Activated naive CD4-positive, alpha-beta T cell (primary cell): Measurements from ENCODE around the gene FCN2.

Experiments
- DNase-seq, 4 experiments: peaks; one replicate each; lab custom pipeline; 2025; lab: John Stamatoyannopoulos, UW

FCN2 gene

DNA sequence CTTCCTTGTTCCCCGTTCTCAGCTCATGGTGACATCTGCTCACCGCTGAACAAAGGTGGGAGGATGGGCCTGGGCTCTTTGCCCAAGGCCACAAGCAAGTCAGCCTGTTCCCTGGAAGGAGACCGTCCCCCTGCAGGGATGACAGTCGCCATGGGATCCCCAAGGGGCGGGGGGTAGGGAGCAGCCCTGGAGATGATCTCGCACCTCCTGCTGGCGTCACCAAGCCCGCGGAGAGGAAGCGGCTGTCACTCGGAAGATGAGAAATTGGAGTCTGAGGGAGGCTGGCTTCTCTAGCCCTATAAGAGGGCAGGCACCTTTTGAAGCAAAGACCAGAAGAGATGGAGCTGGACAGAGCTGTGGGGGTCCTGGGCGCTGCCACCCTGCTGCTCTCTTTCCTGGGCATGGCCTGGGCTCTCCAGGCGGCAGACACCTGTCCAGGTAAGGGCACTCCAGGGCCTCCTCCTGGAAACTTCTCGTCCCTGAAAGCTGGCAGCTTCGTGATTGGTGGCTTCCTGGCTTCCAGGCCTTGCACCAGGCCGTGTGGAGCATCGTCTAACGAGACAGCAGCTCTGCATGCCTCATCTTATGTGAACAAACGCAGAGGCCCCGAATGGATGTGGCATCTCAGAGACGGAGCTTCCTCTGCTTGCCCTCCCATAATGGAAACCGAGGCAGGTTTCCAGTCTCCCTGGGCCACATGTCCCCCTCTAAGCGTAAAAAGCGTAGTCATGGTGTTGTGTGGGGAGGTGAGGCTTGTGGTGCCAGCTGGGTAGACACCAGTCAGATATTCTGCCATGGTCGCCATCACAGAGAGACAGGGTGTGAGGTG lies at the start of gene FCN2:
Gene FCN2 (plus strand): TSS at position 327 of the 829 bp plus-strand sequence. CDS start 12 bp downstream, at position 339.
- no peak for DNase-seq

DNA sequence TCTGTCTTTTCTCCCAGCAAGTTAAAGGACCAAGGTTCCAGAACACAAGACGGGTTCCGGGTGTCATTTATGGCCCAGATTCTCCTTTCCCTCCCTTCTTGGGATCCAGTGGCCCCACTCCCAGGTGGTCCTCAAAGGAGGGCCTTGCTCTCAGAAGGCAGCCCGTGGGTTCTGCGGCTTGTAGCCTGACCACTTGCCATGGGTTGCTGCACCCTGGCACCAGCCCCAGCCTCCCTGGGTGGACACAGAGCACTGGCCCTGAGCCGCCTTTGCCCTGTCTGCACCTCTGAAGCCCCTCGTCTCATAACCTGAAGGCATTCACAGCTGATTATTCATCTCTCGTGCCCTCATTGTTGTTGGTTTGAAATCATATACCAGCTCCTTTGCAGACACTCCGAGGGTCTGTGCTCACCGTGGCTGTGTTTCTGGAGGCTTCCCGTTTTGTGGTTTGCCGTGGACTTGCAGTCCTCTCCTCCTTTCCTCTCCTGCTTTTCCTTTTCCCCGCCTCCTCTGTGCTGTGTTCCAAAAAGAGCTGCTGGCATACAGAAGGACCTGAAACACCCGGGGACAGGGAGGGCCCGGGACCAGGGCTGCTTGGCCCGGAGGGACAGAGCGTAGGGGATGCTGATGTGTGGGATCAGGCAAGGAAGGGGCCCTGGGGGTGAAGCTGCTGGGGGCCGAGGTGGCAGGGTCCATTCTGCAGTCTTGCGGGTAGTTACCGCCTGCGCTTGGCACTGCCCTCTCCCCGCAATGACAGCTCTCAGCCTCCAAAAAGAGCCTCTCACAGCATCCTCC lies 49.5 kb upstream of the FCN2 start:
- no peak for DNase-seq

DNA sequence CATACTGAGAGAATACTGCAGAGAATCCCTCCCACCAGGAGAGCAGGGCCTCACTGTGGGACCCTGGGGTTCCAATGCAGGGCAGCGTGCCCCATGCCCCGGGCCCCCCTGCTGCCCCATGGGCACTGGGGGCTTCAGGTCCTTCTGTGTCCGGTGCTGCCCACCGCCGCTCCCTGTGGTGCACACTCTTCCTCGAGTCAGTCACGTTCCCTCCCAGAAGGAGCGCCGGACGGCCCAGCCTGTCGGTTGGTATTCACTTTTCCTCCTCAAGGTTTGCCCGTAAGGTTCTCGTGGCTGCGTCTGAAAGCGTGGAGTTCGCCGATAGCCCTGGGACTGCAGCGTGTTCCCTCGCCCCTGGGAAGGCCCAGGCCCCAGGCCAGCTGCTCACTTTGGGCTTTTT lies 48.1 kb upstream of the FCN2 start:
- no peak for DNase-seq

DNA sequence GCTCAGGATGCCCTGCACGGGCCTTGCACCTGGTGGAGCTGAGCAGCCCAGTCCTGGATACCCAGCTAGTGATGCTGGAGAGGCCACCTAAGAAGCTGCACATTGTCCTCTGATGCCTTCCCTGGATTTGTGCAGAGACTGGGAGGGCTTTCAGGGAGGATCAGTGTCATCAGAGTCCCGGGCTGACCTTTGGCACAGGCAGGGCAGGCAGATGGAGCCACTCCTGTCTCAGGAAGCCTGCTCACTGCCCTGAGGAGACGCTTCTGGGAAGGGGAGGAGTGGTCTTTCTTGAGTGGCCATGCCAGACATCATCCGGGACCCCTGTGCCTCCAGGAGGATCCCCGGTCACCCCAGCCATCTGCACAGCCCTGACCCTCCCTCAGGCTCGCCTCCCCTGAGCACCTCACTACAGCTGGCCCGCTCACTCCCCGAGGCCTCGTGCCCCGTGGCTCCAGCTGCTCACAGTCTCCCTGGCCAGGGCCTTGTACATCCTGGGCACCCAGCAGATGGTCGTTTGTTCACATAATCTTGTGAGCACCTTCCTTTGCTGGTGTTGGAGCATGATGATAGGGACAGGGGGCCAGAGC lies 47.2 kb upstream of the FCN2 start:
- no peak for DNase-seq

DNA sequence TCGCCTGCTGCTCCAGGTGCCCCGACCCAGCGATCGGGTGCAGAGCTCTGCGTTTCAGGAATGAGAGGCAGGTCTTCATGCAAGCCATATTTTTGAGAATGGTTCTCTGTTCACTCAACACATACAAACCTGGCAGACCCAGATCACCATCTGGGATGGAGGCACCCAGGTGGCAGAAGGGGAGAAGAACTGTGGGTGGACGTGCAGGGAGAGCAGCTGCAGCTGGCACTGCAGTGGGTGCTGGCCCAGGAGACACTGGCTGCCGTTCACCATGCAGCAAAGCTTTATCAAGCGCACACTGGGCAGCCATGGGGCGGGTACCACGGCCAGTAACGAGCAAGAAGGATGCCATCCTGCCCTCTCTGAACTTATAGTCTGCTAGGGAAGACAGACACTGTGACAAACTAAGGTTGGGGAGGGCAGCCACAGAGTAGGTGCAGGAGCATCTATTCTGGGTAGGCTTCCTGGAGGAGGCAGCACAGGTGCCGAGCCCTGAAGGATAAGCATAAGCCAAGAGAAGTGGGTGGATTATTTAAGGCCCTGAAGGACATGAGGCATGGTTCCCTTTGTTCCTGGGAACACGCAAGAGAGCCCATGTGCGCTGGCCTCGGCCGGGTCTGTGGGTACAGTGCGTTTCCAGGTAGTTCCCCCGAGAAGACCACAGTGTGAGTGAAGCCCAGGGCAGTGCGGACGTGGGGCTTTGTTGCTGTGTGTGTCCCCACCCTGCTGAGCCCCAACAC lies 46.2 kb upstream of the FCN2 start:
- DNase-seq = no peak

DNA sequence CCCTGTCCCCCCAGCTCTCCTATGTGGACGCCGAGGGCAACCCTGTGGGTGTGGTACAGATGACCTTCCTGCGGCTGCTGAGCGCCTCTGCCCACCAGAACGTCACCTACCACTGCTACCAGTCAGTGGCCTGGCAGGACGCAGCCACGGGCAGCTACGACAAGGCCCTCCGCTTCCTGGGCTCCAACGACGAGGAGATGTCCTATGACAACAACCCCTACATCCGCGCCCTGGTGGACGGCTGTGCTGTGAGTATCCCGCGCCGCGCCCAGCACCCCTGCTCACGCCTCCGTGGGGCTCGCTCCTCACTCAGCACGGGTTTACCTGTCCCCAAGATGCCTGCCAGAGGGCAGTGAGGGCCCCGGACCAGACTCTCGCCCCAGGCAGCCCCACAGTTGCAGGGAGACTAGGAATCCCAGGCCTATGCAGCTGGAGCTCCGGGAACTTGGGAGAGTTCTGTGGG lies 45.6 kb upstream of the FCN2 start:
- no peak for DNase-seq

DNA sequence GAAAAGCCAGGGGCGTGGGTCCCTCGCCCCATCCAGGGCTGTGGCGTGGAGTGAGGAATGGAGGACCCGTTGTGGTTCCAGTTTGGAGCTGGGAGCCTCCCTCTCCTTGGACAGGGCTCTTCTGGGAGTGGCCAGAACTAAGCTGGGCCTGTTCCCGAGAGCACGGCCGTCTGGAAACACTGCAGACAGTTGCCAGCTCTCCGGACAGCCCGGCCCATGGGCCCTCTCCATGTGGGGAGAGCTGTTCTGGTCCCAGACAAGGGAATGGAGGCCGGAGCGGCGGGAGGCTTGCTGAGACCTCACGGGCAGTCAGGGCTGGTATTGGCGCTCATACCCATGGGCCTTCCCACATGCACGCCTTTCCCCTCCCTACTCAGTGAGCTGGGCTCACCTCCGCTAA lies 45.2 kb upstream of the FCN2 start:
- DNase-seq = no peak

DNA sequence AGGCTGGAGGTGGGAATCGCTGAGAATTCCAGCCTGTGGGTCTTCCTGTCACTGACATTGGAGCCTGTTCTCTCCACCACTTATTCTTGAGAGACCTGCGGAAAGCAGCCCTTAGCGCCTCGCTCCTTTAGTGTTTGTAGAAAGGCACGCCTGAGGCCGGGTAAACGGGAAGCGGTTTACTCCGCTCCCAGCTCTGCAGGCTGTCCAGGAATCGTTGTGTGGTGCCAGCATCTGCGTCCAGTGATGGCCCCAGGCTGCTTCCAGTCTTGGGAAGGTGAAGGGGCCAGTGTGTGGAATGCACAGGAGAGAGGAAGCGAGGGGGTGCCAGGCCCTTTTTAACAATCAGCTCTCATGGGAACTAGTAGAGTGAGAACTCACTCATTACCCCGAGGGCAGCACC lies 44.6 kb upstream of the FCN2 start:
- no peak for DNase-seq

DNA sequence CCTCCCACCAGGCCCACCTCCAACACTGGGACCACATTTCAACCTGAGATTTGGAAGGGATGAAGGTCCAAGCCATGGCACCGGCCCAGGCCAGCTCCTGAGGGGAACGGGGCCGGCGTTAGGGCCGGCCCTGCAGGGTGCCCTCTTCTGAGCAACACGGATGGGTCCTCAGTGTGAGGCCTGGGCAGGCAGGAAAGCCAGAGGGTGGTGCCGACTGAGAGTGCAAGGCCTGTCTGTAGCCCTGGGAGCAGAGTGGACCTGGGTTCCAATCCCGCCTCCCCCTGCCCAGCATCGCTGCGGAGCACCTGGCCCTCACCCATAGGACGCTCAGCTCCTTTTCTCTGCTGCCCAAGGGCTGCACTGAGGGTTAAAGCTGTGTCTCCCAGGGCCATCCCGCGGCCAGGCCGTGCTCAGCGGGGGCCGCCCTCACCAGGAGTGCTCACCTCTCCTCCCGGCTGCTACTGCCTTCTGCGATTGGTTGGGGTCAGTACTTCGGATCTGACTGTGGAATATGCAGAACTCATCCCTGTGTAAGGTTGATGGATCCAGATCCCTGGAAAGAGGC lies 44.1 kb upstream of the FCN2 start:
- no peak for DNase-seq

DNA sequence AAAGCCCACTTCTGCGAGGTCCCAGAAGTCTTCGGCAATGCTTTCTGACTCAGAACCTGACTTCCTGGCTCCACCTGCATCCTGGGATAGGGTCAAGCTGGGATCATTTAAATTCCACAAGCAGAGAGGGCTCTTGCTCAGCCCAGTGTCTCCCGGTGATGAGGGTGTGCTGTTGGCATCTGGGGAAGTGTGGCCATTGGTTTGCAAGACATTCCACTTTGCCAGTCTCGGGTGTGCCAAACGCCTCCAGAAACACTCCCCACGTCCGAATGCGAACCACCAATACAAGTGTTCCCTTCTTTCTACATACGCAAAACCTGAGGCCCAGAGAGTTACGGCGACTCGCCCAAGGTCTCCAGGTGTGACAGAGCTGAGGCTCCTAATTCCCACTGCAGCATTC lies 43.1 kb upstream of the FCN2 start:
- DNase-seq = no peak

DNA sequence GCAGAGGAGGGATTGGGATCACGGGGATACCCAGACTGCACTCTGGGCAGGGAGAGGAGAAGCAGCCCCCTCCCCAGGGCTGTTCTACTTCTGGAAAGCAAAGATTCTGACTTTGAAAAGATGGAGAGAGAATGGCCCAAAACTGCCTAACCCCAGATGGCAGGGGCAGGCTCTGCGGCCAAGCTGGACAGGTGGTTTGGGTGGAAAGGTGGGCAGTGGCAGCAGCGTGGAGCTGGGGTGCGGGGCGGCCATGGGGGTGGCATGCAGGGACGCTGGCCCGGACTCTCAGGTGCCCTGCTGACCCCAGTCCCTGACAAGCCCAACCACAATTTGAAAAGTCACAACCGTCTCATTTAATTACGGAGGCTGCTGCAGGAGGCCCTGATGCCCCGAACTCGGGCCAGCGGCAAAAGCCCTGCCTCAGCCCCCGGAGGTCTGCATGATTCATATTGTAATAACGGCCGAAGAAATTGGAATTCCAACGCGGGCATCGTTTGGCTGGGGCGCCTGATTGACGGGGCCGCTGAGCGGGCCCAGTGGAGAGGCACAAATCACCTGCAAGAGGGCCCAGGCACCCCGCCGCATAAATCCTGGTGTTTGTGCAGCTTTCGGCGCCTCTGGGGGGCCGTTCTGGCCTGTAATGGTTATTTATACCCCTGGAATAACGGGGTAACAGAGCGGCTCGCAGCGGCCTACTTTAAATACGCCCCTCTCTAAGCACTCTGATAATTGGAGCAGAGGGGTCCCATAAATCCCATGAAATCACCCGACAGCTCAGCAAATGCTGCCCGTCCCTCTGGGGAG lies 41.8 kb upstream of the FCN2 start:
- no peak for DNase-seq

DNA sequence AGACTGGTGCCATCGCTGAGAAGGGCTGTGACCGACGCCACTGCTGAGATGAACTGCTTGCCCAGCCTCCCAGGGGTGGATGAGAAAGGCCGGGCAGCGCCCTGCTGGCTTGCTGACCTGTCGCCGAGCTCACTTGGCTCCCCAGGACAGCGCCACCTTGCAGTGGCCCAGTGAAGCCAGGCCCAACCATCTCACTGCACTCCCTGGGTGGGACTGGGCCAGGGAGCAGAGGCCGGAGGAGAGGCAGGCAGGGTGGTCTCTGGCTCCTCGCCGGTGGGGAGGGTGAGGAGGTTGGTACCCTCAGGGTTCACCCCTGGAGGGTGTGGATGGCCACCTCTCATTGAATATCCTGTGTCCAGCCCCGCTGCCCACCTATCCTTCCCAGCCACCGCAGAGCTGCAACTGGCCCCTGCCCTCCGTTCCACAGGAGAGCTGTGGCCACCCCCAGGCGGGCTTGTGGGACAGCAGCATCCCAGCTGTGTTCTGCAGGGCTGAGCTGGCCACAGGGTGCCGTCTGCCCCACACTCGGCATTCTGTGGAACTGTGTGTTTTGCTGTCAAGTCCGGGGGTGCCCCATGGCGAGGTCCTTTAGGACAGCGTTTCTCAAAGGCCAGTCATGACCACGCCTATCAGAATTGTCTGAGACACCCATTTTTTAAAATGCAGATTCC lies 41.0 kb upstream of the FCN2 start:
- no peak for DNase-seq

DNA sequence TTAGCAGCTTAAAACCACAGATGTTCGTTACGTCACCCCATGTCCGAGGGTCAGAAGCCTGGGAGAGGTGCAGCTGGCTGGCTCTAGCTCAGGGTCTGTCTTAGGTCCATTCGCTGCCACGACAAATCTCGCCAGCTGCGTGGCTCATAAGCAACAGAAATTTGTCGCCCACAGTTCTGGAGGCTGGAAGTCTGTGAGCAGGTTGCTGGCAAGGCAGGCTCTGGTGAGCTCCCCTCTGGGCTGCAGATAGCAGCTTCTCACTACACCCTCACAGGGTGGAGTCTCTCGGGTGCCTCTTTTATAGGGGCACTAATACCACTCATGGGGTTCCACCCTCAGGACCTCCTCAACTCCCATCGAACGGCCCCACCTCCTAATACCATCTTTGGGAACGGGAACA lies 40.1 kb upstream of the FCN2 start:
- DNase-seq = no peak

DNA sequence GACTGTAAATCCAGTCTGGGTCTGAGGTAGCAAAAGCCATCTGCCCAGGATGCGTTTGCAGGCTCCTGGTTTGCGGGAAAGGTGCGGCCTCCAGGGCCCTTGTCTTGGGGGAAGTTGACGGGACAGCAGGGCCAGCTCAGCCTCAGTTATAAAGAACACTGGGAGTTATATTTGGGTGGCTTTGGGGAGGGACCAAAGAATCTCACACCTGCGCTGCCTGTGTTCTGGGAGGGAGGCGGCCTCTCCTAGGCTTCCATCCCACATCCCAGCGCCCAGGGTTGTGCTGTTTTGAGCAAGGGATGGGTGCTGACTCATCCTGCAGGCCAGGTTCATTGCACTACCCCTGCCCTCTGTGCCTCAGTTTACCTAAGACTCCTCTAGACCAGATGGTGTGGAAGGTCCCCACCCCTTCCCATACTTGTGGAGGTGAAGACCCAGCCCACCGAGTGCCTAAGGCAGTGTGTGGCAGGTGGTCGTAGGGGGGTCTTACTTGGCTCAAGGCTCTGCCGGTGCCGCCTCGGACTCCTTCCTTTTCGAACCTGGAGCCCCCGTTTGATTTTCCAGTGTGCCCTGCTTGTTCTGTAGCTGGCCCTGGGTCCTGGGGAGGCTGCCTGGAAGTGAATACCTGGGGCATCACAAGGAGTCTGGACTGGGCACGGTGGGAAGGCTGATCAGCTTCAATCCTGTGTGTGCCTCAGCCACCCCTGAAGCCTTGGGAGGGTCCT lies 39.3 kb upstream of the FCN2 start:
- DNase-seq = no peak

DNA sequence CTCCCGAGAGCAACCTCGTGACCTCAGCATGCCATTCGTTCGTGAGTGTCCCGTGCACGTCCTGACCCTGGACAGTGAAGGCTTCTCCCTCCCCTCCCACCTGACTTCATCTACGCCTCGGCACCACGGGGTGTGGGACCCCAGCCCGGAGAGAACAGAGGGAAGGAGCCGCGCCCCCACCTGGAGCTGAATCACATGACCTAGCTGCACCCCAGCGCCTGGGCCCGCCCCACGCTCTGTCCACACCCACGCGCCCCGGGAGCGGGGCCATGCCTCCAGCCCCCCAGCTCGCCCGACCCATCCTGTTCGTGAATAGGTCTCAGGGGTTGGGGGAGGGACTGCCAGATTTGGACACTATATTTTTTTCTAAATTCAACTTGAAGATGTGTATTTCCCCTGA lies 38.3 kb upstream of the FCN2 start:
- no peak for DNase-seq

DNA sequence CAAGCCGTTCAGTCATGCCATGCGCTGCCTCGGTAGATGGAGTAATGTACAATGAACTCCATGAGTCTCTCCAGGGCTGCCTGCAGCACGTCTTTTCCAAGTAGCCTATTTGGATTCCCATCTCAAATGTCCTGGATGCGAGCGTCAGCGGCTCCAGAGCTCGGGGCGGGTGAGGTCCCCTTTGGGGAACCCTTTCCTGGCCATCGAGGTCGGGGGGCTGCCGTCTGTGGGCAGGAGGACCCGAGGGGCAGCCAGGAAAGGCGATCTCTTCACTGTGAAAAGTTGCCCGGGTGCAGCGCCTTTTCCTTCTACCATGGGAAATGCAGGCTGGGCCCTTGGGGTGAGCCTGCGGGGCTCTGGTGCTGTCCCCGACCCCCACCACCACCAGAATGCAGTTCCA lies 36.9 kb upstream of the FCN2 start:
- no peak for DNase-seq

DNA sequence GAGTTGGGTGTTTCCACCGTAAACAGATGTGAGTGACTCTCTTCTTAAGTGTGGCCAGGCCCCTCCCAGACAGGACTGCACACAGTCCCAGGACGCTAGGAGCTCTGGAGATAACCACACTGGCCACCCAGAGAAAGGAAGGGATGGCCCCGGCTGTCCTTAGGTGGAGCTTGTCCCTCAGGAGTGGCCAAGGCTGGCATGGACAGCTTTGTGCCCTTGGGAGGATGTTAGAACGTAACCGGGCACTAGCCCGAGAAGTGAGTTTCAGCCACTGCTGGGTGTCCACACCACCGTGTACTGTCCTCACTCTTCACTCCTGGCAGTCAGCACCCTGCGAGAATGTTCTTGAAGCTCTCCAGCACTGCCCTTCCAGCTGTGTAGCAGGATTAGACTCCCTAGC lies 35.8 kb upstream of the FCN2 start:
- DNase-seq = no peak

DNA sequence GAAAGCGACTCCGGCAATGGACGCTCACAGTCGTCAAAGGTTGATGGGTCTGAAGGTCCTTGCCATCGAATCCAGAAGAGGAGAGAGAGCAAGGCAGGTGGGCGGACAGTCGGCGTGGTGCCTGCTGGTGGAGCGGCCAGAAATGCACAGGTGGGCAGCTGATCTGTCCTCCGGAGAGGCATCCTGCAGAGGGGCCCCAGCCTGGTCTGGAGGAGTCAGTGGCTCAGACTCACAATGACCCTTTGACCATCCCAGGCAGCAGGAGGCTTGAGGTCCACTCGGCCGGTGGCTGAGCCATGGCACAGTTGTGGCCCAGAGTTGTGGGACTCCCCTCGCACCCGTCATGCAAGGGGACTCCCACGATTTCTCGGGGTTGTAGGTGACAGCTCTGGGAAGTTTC lies 34.4 kb upstream of the FCN2 start:
- no peak for DNase-seq

DNA sequence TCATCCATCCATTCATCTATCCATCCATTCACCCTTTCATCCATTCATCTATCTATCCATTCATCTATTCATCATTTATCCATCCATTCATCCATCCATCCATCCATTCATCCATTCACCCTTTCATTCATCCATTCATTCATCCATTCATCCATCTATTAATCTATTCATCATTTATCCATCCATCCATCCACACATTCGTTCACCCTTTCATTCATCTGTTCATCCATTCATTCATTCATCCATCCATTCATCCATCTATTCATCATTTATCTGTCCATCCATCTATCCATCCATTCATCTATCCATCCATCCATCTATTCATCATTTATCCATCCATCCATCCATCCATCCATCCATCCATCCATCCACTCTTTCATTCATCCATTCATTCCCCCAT lies 33.9 kb upstream of the FCN2 start:
- DNase-seq = no peak

DNA sequence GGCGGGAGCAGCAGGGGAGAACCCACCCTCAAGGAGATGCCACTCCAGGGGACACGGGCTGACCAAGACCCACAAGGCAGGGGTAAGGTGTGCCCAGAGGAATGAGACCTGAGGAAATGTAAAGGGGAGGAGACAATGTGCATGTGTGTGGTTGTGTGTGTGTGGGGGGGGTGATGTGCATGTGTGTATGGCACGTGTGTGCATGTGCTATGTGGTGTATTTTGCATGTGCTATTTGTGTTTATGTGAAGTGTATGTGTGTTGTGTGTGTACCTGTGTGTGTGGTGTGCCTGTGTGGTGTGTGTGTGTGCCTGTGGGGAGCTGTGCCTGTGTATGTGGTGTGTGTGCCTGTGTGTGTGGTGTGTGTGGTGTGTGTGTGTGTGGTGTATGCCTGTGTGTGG lies 33.5 kb upstream of the FCN2 start:
- DNase-seq = no peak
